HPDE6-E6E7 (cell line): ENCODE measurements around the gene PPIF.

Experiments
- DNase-seq: peaks from one replicate; pipeline ENCODE4 v3.0.0; 2011; ENCODE audit warnings: missing footprints; ENCODE audit errors: extremely low spot score

PPIF gene

GRCh38 chr10:79349072-79349491, 1.8 kb downstream of the PPIF start:
- no peak for DNase-seq

GRCh38 chr10:79349766-79350406, 2.6 kb downstream of the PPIF start:
- DNase-seq: no peak

- DNase-seq: no peak
Measured at GRCh38 chr10:79350407-79351154, 3.3 kb downstream of the PPIF start.

GRCh38 chr10:79351332-79351731, 4.1 kb downstream of the PPIF start:
- no peak for DNase-seq

- DNase-seq: no peak
Measured at GRCh38 chr10:79352035-79352877, 5.0 kb downstream of the PPIF start.

- DNase-seq: no peak
Measured at GRCh38 chr10:79353000-79353406, 5.7 kb downstream of the PPIF start.

- DNase-seq: no peak
Measured at GRCh38 chr10:79353726-79354125, 6.5 kb downstream of the PPIF start.

GRCh38 chr10:79354141-79354540, 6.9 kb downstream of the PPIF start:
- no peak for DNase-seq

- DNase-seq: no peak
Measured at GRCh38 chr10:79354615-79355014, 7.3 kb downstream of the PPIF start.

GRCh38 chr10:79355420-79356017, 8.2 kb downstream of the PPIF start:
- no peak for DNase-seq

- DNase-seq: no peak
Measured at GRCh38 chr10:79356104-79356503, 8.8 kb downstream of the PPIF start.

- no peak for DNase-seq
Measured at GRCh38 chr10:79357180-79357579, 9.9 kb downstream of the PPIF start.

- DNase-seq: no peak
Measured at GRCh38 chr10:79358811-79359210, 11.5 kb downstream of the PPIF start.

GRCh38 chr10:79359816-79360498, 12.7 kb downstream of the PPIF start:
- DNase-seq: no peak

GRCh38 chr10:79360499-79361342, 13.5 kb downstream of the PPIF start:
- DNase-seq: no peak

GRCh38 chr10:79361726-79362397, 14.6 kb downstream of the PPIF start:
- no peak for DNase-seq

- no peak for DNase-seq
Measured at GRCh38 chr10:79367426-79368189, 20.3 kb downstream of the PPIF start.

GRCh38 chr10:79372871-79373270, 25.6 kb downstream of the PPIF start:
- DNase-seq: no peak
